Stimulated activated CD4-positive, alpha-beta T cell treated with anti-CD3 and anti-CD28 coated beads, Interleukin-2, amount 100 ng/mL, for 48 hours (primary cell): Measurements from ENCODE around the gene OR52R1.
"Not testable (repeated sequence)": the region's sequence is repeated elsewhere in the genome, so short reads cannot be mapped to it uniquely, and the experiment has no call there.

Experiments used
- DNase-seq, 2 donors: peaks; one replicate each; pipeline ENCODE4 v3.0.0-alpha.2; 2020

Gene OR52R1

GRCh38 chr11:4804280-4804679, at the start of gene OR52R1:
Gene OR52R1 (minus strand): TSS chr11:4804380. CDS start chr11:4804380, 0 bp downstream.
- no peak for DNase-seq

GRCh38 chr11:4851033-4851432, 46.9 kb upstream of the OR52R1 start:
- DNase-seq, result no peak

GRCh38 chr11:4848908-4849532, 44.8 kb upstream of the OR52R1 start, which contains the start of gene OR51S1:
Gene OR51S1 (minus strand): TSS chr11:4849208. CDS start chr11:4849208, 0 bp downstream.
- no peak for DNase-seq

- DNase-seq, result no peak
These were observed 35.8 kb upstream of the OR52R1 start for GRCh38 chr11:4839851-4840549.

GRCh38 chr11:4830909-4831308, 26.7 kb upstream of the OR52R1 start:
- DNase-seq, result no peak

GRCh38 chr11:4830346-4830745, 26.2 kb upstream of the OR52R1 start:
- DNase-seq, result no peak

DNA sequence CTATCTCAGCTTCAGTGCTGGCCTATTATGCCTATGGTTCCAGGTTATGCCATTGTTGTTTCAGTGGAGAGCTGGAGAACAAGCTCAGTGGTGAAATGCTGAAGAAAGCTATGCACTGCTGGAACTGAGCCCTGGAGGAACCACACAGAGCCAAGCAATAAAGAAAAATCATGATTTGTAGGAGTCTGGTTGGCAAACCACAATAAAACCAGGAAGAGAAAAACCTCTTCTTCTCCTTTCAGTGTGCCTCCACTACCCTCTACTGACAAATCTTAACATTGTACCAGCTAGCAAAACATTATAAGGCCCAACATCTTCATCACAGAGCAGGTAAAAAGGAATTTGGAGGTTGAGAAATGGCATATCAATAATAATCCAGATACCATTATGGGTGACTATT, 22.2 kb upstream of the OR52R1 start:
- no peak for DNase-seq

GRCh38 chr11:4825132-4825531, 21.0 kb upstream of the OR52R1 start:
- DNase-seq, result no peak

DNA sequence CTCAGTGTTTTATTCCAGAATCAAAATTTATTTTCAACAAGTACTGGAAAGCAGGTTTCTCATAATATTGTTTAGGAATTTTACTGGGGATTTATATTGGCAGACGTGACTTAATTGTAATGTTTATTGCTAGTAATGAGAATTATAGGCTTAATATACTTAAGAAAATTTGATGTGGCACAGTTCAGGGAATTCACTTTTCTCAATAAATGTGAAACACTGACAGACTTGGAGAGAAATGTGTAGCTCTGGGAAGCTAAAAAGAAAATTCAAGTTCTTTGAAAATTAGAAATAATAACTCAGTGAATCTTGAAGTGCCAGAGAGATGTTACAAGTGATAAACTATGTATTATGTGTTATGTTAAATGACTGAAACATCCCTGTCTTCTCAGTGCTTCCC, 16.8 kb upstream of the OR52R1 start, which contains the start of gene OR51F2:
OR51F2 (plus strand) TSS at position 301 of the 400 bp plus-strand sequence. CDS start 101 bp downstream, outside the sequence.
- DNase-seq, result no peak

- no peak for DNase-seq
These were observed 5.1 kb upstream of the OR52R1 start for GRCh38 chr11:4809246-4809645.

GRCh38 chr11:4808476-4808875, 4.3 kb upstream of the OR52R1 start:
- DNase-seq, result no peak

GRCh38 chr11:4801316-4801715, 2.9 kb downstream of the OR52R1 start:
- DNase-seq, result not testable (repeated sequence)

- no peak for DNase-seq
These were observed 5.6 kb downstream of the OR52R1 start for GRCh38 chr11:4798427-4799183.

DNA sequence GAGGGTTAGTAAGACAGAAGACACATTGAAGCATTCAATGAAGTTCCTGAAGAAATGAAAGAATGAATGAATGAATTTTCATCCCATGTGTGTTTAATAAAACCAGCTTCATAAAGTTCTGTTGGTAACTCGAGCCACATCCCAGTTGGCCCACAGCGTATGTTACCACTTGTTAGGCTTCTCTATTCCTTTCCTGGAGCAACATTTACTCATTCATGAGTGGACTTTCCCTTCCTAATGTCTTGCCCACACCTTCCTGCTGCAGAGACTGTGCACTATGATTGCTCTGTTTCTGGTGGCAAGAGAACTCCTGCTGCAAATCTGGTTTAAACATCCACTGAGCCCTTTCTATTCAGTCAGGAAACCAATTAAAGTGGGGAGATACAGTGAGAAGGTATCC, 7.0 kb downstream of the OR52R1 start:
- DNase-seq, result no peak

DNA sequence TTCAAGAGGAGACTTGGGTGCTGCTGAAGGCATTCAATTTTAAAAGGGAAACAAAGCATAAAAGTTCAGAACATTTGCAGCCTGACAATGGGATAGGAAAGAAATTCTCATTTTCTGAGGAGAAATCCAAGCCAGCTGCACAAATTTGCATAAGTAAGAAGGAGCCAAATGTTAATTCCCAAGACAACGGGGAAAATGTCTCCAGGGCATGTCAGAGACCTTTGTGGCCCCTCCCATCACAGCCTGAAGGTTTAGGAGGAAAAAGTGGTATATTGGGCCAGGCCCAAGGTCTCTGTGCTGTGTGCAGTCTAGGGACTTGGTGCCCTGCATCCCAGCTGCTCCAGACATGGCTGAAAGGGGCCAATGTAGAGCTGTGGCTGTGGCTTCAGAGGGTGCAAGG, 21.7 kb downstream of the OR52R1 start:
- no peak for DNase-seq

DNA sequence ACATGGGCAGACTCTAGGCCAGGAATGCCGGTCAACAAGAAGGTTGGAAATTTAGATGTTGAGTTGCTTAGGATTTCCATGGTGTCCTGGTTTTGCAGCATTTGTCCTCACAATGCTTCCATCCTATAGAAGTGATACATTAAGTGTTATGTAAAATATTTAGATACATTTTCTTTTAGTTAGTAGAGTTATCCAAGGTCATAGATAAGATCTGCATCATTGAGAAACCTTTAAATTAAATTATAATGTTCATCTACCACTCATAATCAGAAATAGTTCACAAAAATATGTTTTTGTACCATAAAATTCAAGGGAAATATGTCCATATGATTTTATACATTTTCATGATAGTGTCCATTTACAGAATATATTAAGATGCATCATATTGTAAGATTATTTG, 34.3 kb downstream of the OR52R1 start, which contains the start of gene OR51F1:
OR51F1 (minus strand) TSS at position 101 of the 400 bp plus-strand sequence; CDS start at position 101, 0 bp downstream.
- DNase-seq, result no peak

DNA sequence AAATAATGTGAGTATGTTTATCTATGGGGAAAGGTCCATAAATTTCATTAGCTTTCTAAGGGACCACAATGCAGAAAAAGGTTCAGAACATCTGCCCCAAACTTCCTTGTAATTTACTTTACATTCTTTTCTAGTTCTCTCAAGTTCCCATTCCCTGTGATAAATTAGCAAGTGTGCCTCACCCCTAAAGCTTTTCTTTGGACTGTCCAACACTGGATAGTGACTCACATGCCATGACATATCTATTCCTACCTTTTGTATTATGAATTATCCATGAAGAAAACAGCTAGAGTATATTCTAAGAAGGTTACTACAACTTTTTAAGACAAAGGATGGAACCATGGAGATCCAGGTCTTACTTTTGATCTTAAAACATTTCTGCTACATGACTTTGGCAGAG, 36.1 kb downstream of the OR52R1 start:
- DNase-seq, result no peak

DNA sequence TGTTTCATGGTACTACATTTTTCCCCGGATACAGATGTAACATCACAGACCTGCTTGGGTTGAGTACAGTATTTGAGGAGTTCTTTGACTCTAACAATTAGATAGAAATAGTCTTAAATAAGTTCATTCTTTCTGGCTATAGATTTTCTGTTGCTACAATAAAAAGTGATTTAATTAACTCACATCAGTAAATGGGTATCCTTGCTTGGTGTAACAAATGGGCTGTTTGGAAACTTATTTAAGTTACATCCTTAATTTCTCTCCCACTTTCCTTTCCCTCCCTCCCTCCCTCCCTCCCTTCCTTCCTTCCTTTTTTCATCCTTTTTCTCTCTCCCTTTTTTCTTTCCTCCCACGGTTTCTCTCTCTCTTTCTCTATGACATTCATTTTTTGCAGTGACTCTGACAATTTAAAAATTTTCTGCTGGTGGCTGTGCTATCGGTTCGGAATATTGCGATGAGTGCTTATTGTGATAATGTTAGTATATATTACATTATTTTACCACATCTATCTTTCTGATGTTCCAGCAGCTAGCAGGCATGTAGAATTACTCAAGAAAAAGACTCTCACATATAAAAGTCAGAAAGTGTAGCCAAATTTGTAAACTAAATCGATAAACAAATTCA, 37.6 kb downstream of the OR52R1 start:
- no peak for DNase-seq

- DNase-seq, result no peak
These were observed 41.1 kb downstream of the OR52R1 start for GRCh38 chr11:4763096-4763495.
